Fibroblast of lung (primary cell): ENCODE measurements around the gene CABP4.

ENCODE experiments used
- EZH2 ChIP-seq: IDR thresholded peaks from 2 replicates; pipeline ENCODE4 v1.5.1; 2012; ENCODE audit warnings: low read length, control low read depth, mild to moderate bottlenecking; ENCODE audit errors: missing control alignments
- TF ChIP-seq, protein P1 (sequence below), 2 donors: IDR thresholded peaks in 1 of 2; conservative IDR thresholded peaks in 1 of 2; 1 replicate in 1 of 2; 2 replicates in 1 of 2; pipeline ENCODE4 v1.5.1; 2011 to 2012; ENCODE audit warnings: low read length in 2 of 2, control low read depth in 1 of 2, inconsistent platforms in 1 of 2, low read depth in 1 of 2, mild to moderate bottlenecking in 1 of 2

DNA sequence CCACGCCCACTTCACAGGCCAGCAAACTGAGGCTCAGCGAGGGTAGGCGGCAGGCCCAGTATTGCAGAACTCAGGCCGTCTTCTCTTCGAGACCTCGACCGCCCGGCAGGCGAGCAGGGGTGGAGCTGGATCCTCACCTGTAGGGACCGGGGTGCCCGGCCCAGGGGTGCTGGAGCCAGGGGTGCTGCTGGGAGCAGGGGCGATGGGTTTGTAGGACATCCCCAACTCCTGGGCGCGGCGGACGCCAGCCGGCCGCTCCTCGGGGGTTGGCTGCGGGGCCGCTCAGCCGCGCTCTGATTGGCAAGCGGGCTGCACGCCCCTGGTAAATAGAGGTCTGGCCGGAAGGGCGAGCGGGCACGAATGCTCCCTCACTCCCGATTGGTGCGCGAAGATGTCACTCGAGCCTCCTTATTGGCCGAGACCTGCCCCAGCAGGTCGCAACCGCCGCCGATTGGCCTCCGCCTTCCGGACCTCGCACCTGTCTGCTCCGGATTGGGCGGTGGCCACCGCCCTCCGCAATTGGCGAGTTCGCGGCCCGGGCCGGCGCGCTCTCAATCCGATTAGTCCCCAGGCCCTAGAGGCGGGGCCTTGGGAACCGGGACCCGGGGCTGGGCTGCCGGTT is 52.8 kb downstream of the CABP4 start, which contains the start of gene CDK2AP2:
- TF ChIP-seq, protein P1, sequence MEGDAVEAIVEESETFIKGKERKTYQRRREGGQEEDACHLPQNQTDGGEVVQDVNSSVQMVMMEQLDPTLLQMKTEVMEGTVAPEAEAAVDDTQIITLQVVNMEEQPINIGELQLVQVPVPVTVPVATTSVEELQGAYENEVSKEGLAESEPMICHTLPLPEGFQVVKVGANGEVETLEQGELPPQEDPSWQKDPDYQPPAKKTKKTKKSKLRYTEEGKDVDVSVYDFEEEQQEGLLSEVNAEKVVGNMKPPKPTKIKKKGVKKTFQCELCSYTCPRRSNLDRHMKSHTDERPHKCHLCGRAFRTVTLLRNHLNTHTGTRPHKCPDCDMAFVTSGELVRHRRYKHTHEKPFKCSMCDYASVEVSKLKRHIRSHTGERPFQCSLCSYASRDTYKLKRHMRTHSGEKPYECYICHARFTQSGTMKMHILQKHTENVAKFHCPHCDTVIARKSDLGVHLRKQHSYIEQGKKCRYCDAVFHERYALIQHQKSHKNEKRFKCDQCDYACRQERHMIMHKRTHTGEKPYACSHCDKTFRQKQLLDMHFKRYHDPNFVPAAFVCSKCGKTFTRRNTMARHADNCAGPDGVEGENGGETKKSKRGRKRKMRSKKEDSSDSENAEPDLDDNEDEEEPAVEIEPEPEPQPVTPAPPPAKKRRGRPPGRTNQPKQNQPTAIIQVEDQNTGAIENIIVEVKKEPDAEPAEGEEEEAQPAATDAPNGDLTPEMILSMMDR (conservative IDR thresholded peaks at IDR 0.05 in 1 of 2, IDR thresholded peaks at IDR 0.05 in 1 of 2; ENCODE audit: low read depth in 1 of 2, low read length in 2 of 2): no peak
- no peak for TF ChIP-seq EZH2
